ENCODE measurements around the gene TMA7.
A peak's percentile ranks its signal among the peaks of the same experiment; 100 is the strongest.

TMA7 gene

DNA sequence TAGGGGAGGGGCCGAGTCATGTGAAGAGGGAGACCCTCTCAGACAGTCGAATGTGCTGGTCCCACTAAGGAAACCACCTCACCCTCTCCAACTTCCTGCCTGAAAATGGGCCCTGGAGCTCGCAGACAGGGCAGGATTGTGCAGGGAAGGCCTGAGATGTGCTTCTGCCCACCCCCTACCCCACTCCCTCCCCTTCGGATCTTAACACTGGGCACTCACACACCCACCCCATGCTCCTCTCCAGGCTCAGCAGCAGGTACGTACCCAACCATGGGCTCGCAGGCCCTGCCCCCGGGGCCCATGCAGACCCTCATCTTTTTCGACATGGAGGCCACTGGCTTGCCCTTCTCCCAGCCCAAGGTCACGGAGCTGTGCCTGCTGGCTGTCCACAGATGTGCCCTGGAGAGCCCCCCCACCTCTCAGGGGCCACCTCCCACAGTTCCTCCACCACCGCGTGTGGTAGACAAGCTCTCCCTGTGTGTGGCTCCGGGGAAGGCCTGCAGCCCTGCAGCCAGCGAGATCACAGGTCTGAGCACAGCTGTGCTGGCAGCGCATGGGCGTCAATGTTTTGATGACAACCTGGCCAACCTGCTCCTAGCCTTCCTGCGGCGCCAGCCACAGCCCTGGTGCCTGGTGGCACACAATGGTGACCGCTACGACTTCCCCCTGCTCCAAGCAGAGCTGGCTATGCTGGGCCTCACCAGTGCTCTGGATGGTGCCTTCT lies 26.5 kb downstream of the TMA7 start:
- H3K4me3 ChIP-seq (ENCODE audit: low read length) = peak overlapping the region; percentile 45
- TF ChIP-seq, protein P1, sequence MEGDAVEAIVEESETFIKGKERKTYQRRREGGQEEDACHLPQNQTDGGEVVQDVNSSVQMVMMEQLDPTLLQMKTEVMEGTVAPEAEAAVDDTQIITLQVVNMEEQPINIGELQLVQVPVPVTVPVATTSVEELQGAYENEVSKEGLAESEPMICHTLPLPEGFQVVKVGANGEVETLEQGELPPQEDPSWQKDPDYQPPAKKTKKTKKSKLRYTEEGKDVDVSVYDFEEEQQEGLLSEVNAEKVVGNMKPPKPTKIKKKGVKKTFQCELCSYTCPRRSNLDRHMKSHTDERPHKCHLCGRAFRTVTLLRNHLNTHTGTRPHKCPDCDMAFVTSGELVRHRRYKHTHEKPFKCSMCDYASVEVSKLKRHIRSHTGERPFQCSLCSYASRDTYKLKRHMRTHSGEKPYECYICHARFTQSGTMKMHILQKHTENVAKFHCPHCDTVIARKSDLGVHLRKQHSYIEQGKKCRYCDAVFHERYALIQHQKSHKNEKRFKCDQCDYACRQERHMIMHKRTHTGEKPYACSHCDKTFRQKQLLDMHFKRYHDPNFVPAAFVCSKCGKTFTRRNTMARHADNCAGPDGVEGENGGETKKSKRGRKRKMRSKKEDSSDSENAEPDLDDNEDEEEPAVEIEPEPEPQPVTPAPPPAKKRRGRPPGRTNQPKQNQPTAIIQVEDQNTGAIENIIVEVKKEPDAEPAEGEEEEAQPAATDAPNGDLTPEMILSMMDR (conservative IDR thresholded peaks at IDR 0.05; ENCODE audit: low read depth, low read length) = no peak
- no peak for DNase-seq (ENCODE audit: low read depth)

DNA sequence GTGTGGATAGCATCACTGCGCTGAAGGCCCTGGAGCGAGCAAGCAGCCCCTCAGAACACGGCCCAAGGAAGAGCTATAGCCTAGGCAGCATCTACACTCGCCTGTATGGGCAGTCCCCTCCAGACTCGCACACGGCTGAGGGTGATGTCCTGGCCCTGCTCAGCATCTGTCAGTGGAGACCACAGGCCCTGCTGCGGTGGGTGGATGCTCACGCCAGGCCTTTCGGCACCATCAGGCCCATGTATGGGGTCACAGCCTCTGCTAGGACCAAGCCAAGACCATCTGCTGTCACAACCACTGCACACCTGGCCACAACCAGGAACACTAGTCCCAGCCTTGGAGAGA lies 27.0 kb downstream of the TMA7 start:
- TF ChIP-seq, protein P1 (conservative IDR thresholded peaks at IDR 0.05; ENCODE audit: low read depth, low read length) = no peak
- DNase-seq (ENCODE audit: low read depth) = no peak
- H3K4me3 ChIP-seq (ENCODE audit: low read length) = peak overlapping the region; percentile 45

DNA sequence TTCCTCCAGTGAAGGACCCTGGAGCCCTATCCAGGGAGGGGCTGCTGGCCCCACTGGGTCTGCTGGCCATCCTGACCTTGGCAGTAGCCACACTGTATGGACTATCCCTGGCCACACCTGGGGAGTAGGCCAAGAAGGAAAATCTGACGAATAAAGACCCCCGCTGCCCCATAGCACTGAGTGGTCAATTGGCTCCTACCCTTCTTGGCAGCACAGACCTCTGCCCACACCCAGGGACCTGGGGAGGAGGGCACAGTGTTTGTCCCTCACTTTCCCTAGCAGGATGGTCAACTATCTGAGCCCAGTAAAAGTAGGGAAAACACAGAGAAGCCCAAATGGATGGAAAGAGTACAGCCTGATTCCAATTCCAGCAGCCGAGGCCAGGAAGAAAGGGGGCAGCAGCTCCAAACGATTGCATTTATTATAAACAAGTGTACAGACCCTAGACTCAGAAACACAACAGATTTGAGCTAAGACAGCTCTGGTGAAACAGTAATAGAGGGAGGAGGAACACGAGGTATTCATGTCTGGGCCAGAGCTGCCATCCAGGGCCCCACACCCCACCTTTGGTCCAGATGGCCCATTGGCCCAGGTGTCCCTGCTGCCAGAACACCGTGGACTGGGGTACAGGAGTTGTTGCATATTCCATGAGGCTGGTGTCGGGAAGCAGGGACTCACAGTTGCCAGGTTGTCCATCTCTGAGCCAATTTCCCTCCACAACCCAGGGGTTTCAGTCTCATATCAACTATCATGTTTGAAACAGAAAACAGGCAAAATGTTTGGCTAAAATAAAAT lies 27.6 kb downstream of the TMA7 start:
- DNase-seq (ENCODE audit: low read depth) = no peak
- no peak overlapping the region for H3K4me3 ChIP-seq (ENCODE audit: low read length)
- TF ChIP-seq, protein P1 (conservative IDR thresholded peaks at IDR 0.05; ENCODE audit: low read depth, low read length) = no peak

DNA sequence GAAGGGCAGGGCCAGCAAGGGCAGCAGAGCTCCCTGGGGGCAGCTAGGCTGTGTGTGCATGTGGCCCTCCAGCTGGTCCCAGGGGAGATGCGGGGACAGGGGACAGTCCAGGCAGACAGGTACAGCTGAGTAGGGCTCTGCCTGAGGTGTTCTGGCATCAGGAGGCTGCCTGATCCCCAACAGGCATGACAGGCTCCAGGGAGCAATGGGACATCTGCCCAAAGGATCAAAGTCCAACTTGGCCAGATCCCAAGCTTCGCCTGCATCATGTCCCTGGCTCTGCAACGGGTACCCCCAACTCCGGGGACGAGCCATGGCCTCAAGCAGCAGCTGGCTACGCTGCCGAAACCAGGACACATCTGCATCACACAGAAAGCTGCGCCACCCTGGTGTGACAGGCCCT lies 28.3 kb downstream of the TMA7 start:
- no peak overlapping the region for H3K4me3 ChIP-seq (ENCODE audit: low read length)
- TF ChIP-seq, protein P1 (conservative IDR thresholded peaks at IDR 0.05; ENCODE audit: low read depth, low read length) = no peak
- DNase-seq (ENCODE audit: low read depth) = no peak

DNA sequence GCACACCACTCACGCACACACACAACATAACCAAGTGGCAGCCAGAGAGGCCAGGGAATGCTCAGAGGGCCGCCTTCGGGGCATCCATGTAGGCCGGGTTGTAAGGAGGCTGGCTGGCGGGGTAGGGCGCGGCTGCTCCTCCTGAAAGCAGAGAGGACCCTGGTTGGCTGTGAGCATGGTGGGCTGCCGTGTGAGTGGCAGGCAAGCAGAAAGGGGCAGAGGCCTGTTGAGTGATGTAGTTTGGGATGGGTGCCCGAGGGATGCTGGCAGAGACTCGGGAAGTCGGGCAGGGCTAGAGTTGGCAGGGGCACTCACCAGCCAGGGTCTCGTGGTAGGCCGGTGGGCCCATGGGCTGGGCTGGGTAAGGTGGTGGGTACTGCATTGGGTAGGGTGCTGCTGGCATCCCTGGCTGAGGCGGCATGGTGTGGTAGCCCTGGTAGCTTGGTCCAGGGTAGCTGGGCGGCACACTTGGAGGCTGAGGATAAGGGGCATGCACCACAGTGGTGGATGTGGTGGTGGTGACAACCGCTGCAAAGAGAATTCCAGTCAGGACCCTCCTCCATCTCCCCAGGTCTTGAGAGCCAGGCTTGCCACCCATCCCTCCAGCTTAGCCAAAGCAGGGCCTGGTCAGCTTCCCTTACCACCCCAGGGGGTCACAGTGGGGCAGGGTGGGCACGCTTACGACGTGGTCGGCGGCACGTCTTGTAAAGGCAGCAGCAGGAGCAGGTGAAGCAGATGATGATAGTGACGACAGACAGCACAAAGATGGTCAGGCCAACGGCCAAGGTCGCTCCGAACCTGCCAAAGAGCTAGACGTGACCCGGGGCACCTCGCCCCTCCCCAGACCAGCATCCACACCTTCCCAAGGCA lies 29.2 kb downstream of the TMA7 start:
- no peak for DNase-seq (ENCODE audit: low read depth)
- TF ChIP-seq, protein P1 (conservative IDR thresholded peaks at IDR 0.05; ENCODE audit: low read depth, low read length) = no peak
- no peak overlapping the region for H3K4me3 ChIP-seq (ENCODE audit: low read length)

DNA sequence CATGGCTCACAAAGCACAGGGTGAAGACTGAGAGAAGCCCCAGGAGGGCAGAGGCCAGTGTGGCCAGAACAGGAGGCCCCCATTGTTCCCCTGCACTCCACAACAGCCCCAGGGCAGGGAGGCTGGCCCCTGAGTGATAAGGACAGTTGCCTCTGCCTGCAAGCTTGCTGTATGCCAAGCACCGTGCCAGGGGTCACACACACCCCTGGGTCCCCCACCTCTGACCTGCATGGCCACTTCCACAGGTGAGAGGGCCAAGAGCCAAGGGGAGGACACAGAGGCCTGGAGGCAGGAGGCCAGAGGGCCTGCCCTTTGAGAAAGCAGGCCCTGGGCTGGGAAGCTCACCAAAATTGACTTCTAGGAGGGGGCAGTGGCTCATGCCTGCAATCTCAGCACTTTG lies 30.2 kb downstream of the TMA7 start:
- H3K4me3 ChIP-seq (ENCODE audit: low read length) = no peak overlapping the region
- no peak for DNase-seq (ENCODE audit: low read depth)
- TF ChIP-seq, protein P1 (conservative IDR thresholded peaks at IDR 0.05; ENCODE audit: low read depth, low read length) = no peak

Data from retinal pigment epithelial cell (primary cell).